SK-N-SH (cell line): Measurements from ENCODE around the gene RPS6KA1. TPM values are rescaled to one million over a fixed set of nuclear protein-coding genes. Genes with fewer than 3 reads are reported as not detected.
A peak's percentile ranks its signal among the peaks of the same experiment; 100 is the strongest.

Experiments used
- CTCF ChIA-PET: fragments of 300-600, 350-600 bp; formaldehyde crosslinking; extraction: SDS; loops from one replicate; lab custom pipeline; 2021; lab: Yijun Ruan, JAX
- POLR2A ChIA-PET: fragments of 350-600 bp; sonication (Branson Sonifier 250); formaldehyde crosslinking; extraction: SDS; loops from one replicate; lab custom pipeline; 2020; ENCODE audit warnings: antibody characterized with exemption, inconsistent platforms; lab: Yijun Ruan, JAX
- DNase-seq: peaks from one replicate; pipeline ENCODE4 v3.0.0; 2012
- H2AFZ ChIP-seq: fragments of 200-600 bp; sonication (generic); 2 replicates; pipeline ENCODE4 v1.8.1; 2016; ENCODE audit warnings: antibody characterized with exemption, mild to moderate bottlenecking, low read depth
- H3F3A ChIP-seq: fragments of 200-600 bp; sonication (generic); replicated peaks from 2 replicates; pipeline ENCODE3; 2016; ENCODE audit warnings: antibody characterized with exemption, mild to moderate bottlenecking; ENCODE audit not compliant: insufficient read depth
- H3K27ac ChIP-seq, 2 experiments: fragments of 200-500 bp in 1 of 2; fragments of 200-600 bp in 1 of 2; sonication (Bioruptor generic) in 1 of 2; sonication (generic), shearing (Covaris generic) in 1 of 2; 2 replicates each; pipeline versions ENCODE4 v1.5.1 to v1.6.1; 2014 to 2016; ENCODE audit warnings: low read depth in 2 of 2, inconsistent platforms in 1 of 2, low read length in 1 of 2, mild to moderate bottlenecking in 1 of 2, mixed read lengths in 1 of 2
- H3K27me3 ChIP-seq: fragments of 200-600 bp; sonication (generic), shearing (Covaris generic); 2 replicates; pipeline ENCODE4 v1.6.1; 2016; ENCODE audit warnings: mixed run types; ENCODE audit not compliant: insufficient read depth
- H3K36me3 ChIP-seq, 2 experiments: fragments of 200-500 bp in 1 of 2; fragments of 200-600 bp in 1 of 2; sonication (Bioruptor generic) in 1 of 2; sonication (generic) in 1 of 2; replicated peaks in 1 of 2; 2 replicates each; pipeline versions ENCODE3 to v1.5.1; 2014 to 2016; ENCODE audit warnings: low read length in 1 of 2, mild to moderate bottlenecking in 1 of 2; ENCODE audit not compliant: insufficient read depth in 2 of 2, control insufficient read depth in 1 of 2
- H3K4me1 ChIP-seq, 2 experiments: fragments of 200-500 bp in 1 of 2; fragments of 200-600 bp in 1 of 2; sonication (Bioruptor generic) in 1 of 2; sonication (generic), shearing (Covaris generic) in 1 of 2; 2 replicates each; pipeline versions ENCODE4 v1.5.1 to v1.6.1; 2014 to 2016; ENCODE audit warnings: low read depth in 1 of 2, low read length in 1 of 2, mixed run types in 1 of 2; ENCODE audit not compliant: insufficient read depth in 2 of 2, control insufficient read depth in 1 of 2
- H3K4me2 ChIP-seq: fragments of 200-600 bp; sonication (generic), shearing (Covaris generic); 2 replicates; pipeline ENCODE4 v1.6.1; 2017; ENCODE audit warnings: mixed run types
- H3K4me3 ChIP-seq, 2 experiments: fragments of 200-500 bp in 1 of 2; fragments of 200-600 bp in 1 of 2; sonication (Bioruptor generic) in 1 of 2; sonication (generic), shearing (Covaris generic) in 1 of 2; 2 replicates each; pipeline versions ENCODE4 v1.5.1 to v1.8.1; 2014 to 2016; ENCODE audit warnings: low read depth in 2 of 2, inconsistent platforms in 1 of 2, low read length in 1 of 2, mild to moderate bottlenecking in 1 of 2, mixed read lengths in 1 of 2, moderate library complexity in 1 of 2
- H3K79me2 ChIP-seq: fragments of 200-600 bp; sonication (generic); 2 replicates; pipeline ENCODE4 v1.8.1; 2017; ENCODE audit warnings: mild to moderate bottlenecking; ENCODE audit not compliant: insufficient read depth
- H3K9ac ChIP-seq: fragments of 200-600 bp; sonication (generic); 2 replicates; pipeline ENCODE4 v1.6.1; 2017; ENCODE audit warnings: mixed run types
- H3K9me2 ChIP-seq: fragments of 200-600 bp; sonication (generic); 2 replicates; pipeline ENCODE4 v1.6.1; 2017; ENCODE audit warnings: mixed run types
- H3K9me3 ChIP-seq: fragments of 200-600 bp; sonication (generic); 2 replicates; pipeline ENCODE4 v1.6.1; 2017; ENCODE audit warnings: mixed run types, mild to moderate bottlenecking, moderate library complexity
- H4K20me1 ChIP-seq: fragments of 200-600 bp; sonication (generic); 2 replicates; pipeline ENCODE4 v1.6.1; 2017; ENCODE audit warnings: mild to moderate bottlenecking, mixed run types; ENCODE audit not compliant: insufficient read depth
- CHD2 ChIP-seq: fragments of 150-350 bp; IDR thresholded peaks from 2 replicates; pipeline ENCODE4 v1.6.1; 2018; ENCODE audit warnings: low read length; ENCODE audit not compliant: partially characterized antibody
- ELF1 ChIP-seq: IDR thresholded peaks from 2 replicates; pipeline ENCODE4 v1.4.0; 2012
- EZH2phosphoT487 ChIP-seq: fragments of 200-600 bp; sonication (generic); IDR thresholded peaks from 2 replicates; pipeline ENCODE4 v1.6.1; 2017; ENCODE audit warnings: low read depth, mixed run types, mild to moderate bottlenecking, antibody characterized with exemption, moderate library complexity, borderline replicate concordance
- FOXJ3 ChIP-seq: sonication (generic); formaldehyde crosslinking; IDR thresholded peaks from 2 replicates; pipeline ENCODE4 v1.5.1; 2020; ENCODE audit warnings: mild to moderate bottlenecking, missing genetic modification reagents
- GATA2 ChIP-seq: sonication (generic); formaldehyde crosslinking; IDR thresholded peaks from 2 replicates; pipeline ENCODE4 v1.5.0; 2020; ENCODE audit warnings: mild to moderate bottlenecking, missing genetic modification reagents
- MAX ChIP-seq: IDR thresholded peaks from 2 replicates; pipeline ENCODE4 v1.4.0; 2012; ENCODE audit warnings: low read depth
- MEF2A ChIP-seq: IDR thresholded peaks from 2 replicates; pipeline ENCODE4 v1.4.0; 2012; ENCODE audit warnings: low read depth, borderline replicate concordance
- NFIC ChIP-seq: IDR thresholded peaks from 2 replicates; pipeline ENCODE4 v1.4.0; 2012; ENCODE audit warnings: borderline replicate concordance
- NRF1 ChIP-seq: IDR thresholded peaks from 2 replicates; pipeline ENCODE4 v1.6.1; 2012; ENCODE audit warnings: low read depth, mild to moderate bottlenecking, low read length
- REST ChIP-seq: IDR thresholded peaks from 2 replicates; pipeline ENCODE4 v1.6.1; 2012; ENCODE audit warnings: mild to moderate bottlenecking, low read depth, low read length, moderate library complexity
- SIN3A ChIP-seq: IDR thresholded peaks from 2 replicates; pipeline ENCODE4 v1.6.1; 2012; ENCODE audit warnings: low read depth, mild to moderate bottlenecking, low read length, moderate library complexity, borderline replicate concordance
- TCF12 ChIP-seq: IDR thresholded peaks from 2 replicates; pipeline ENCODE4 v1.4.0; 2012
- USF1 ChIP-seq: IDR thresholded peaks from 2 replicates; pipeline ENCODE4 v1.4.0; 2012; ENCODE audit warnings: low read depth, borderline replicate concordance
- WGBS: methylation state at CpG from one replicate; pipeline ENCODE4 v1.1.6; 2017; ENCODE audit warnings: low lambda C conversion rate; 5-methylcytosine and 5-hydroxymethylcytosine counted together
- polyA plus RNA-seq, 3 experiments: library from polyadenylated mRNA; depleted of rRNA; stranded (reverse); fragments of >200 nt; gene quantifications; 2 replicates each; pipeline ENCODE4 v1.2.3, GENCODE V29; 2012
- TF ChIP-seq, protein P1 (sequence below): fragments of 200-600 bp; sonication (generic); IDR thresholded peaks from 2 replicates; pipeline ENCODE4 v1.6.1; 2017; ENCODE audit warnings: antibody characterized with exemption, mild to moderate bottlenecking, moderate library complexity

Gene RPS6KA1
- polyA plus RNA-seq, 1 of the 3 experiments (the other 2 are of a cell fraction), result 9.7 TPM

GRCh38 chr1:26541816-26542711 lies 12.5 kb downstream of the RPS6KA1 start:
- Histone ChIP-seq H3K79me2 (no peaks in the 10 kb centered on the region), H3K36me3 (no peaks in the 10 kb centered on the region), H4K20me1 (no peaks in the 10 kb centered on the region), H3K4me3 (no peak overlapping the region; a peak in 1 of 4 replicates), H3K27ac (no peak overlapping the region), H3K9me3 (no peaks in the 10 kb centered on the region), H3K9me2 (no peaks in the 10 kb centered on the region), H3K4me1 (peaks cover 0 to 2% of the 10 kb centered on the region in 2 experiments; a peak in 1 of 4 replicates), H3K9ac (no peak overlapping the region), H3K27me3 (no peaks in the 10 kb centered on the region), H2AFZ (no peak overlapping the region; the same call in 1 of the 2 replicates), H3K4me2 (no peak overlapping the region), H3F3A (no peaks in the 10 kb centered on the region)
- peak; percentile 73 for DNase-seq
- ChIA-PET CTCF (interaction anchor here (0.9 to 1.8 kb wide), 5 partner anchors 9 to 240 kb away, joined by 3 to 6 read pairs (median 3); no protein-coding TSS in a partner anchor), POLR2A (interaction anchor here (0.6 to 1.0 kb wide), 2 partner anchors 13 to 42 kb away, joined by 3 read pairs; partner anchors contain the start of gene RPS6KA1)
- TF ChIP-seq NFIC, result no peak
- TF ChIP-seq, protein P1, sequence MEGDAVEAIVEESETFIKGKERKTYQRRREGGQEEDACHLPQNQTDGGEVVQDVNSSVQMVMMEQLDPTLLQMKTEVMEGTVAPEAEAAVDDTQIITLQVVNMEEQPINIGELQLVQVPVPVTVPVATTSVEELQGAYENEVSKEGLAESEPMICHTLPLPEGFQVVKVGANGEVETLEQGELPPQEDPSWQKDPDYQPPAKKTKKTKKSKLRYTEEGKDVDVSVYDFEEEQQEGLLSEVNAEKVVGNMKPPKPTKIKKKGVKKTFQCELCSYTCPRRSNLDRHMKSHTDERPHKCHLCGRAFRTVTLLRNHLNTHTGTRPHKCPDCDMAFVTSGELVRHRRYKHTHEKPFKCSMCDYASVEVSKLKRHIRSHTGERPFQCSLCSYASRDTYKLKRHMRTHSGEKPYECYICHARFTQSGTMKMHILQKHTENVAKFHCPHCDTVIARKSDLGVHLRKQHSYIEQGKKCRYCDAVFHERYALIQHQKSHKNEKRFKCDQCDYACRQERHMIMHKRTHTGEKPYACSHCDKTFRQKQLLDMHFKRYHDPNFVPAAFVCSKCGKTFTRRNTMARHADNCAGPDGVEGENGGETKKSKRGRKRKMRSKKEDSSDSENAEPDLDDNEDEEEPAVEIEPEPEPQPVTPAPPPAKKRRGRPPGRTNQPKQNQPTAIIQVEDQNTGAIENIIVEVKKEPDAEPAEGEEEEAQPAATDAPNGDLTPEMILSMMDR, result 0 out of 2 replicates have a peak, but pooled peaks have one; percentile 18
- no peak for TF ChIP-seq SIN3A
- TF ChIP-seq USF1, result no peak
- TF ChIP-seq EZH2phosphoT487, result no peak
- 78% methylated on average over 10 of the region's 18 CpGs for WGBS

DNA sequence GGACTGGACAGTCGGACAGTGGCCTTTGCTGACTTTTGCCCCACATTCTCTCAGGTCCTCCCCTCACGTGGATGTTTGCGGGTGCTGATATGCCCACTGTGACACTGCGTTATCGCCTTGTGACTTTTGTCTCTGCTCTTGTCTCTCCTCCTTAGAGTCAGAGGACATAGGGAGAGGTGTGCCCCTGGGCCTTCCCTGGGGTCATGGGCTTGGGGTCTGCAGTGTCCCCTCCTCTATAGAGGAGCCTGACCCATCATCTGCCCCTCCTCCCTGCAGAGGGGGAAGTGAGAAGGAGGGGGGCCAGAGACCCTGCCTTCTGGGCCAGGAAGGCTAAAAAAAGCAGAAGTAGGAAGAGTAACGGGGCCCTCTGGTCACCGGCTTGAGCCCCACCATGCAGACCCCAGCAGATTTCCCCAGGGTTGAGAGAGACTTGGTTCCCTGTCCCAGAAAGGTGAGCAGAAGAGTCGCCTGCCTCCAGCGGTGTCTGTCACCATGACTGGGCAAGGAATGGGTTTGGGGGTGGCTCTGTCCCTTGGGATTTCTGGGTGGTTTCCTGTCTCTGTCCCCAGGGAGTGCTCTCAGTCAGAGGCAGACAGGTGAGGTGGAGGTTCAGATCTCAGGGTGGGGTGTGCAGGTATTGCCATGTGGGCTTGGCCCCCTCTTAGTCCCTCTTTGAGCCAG lies 13.3 kb downstream of the RPS6KA1 start:
- Histone ChIP-seq H3K9me2 (no peaks in the 10 kb centered on the region), H4K20me1 (no peaks in the 10 kb centered on the region), H3K9me3 (no peaks in the 10 kb centered on the region), H3K79me2 (no peaks in the 10 kb centered on the region), H3K4me1 (peaks cover 0 to 2% of the 10 kb centered on the region in 2 experiments; a peak in 1 of 4 replicates), H3K36me3 (no peaks in the 10 kb centered on the region), H3K27ac (no peak overlapping the region), H3K4me3 (no peak overlapping the region), H3K4me2 (no peak overlapping the region), H3F3A (no peaks in the 10 kb centered on the region), H3K27me3 (no peaks in the 10 kb centered on the region), H3K9ac (no peak overlapping the region), H2AFZ (no peak overlapping the region)
- WGBS, result 92% methylated on average over 9 of the region's 9 CpGs
- ChIA-PET POLR2A (no interaction called here), CTCF (interaction anchor here (0.9 to 1.5 kb wide), 2 partner anchors 8 to 12 kb away, joined by 3 to 4 read pairs; no protein-coding TSS in a partner anchor)
- no peak for DNase-seq
- TF ChIP-seq EZH2phosphoT487 (no peak), REST (no peak), NRF1 (no peak), ELF1 (no peak), MEF2A (no peak), SIN3A (no peak), MAX (no peak), CHD2 (no peak), TCF12 (no peak), GATA2 (no peak), FOXJ3 (CRISPR knock-in tag) (no peak), NFIC (no peak)
- TF ChIP-seq, protein P1, result no peak
